ENCODE data around the gene WDFY1.

The WDFY1 gene

GRCh38 chr2:223979730-223980396, 34.7 kb upstream of the WDFY1 start:
- TF ChIP-seq CTCF (IDR thresholded peaks at IDR 0.05; ENCODE audit: poor library complexity, severe bottlenecking), result no peak
- DNase-seq (ENCODE audit: low spot score) (no peak), ATAC-seq (ENCODE audit: low read depth) (no peak)

GRCh38 chr2:223978451-223978850, 33.3 kb upstream of the WDFY1 start:
- Histone ChIP-seq H3K27ac (ENCODE audit: poor library complexity, severe bottlenecking) (no peak overlapping the region), H3K4me1 (ENCODE audit: insufficient read depth, poor library complexity, severe bottlenecking) (peaks cover 3% of the 10 kb centered on the region), H3K36me3 (ENCODE audit: low read depth) (peaks cover 81% of the 10 kb centered on the region), H3K4me3 (ENCODE audit: severe bottlenecking) (no peak overlapping the region), H3K9me3 (ENCODE audit: severe bottlenecking) (no peaks in the 10 kb centered on the region), H3K27me3 (ENCODE audit: insufficient read depth, poor library complexity, severe bottlenecking) (no peaks in the 10 kb centered on the region)
- ATAC-seq (ENCODE audit: low read depth) (no peak), DNase-seq (ENCODE audit: low spot score) (no peak)
- TF ChIP-seq CTCF (IDR thresholded peaks at IDR 0.05; ENCODE audit: poor library complexity, severe bottlenecking), result no peak

More at GRCh38 chr2:223979730-223980396, 34.7 kb upstream of the WDFY1 start:
- no peak overlapping the region for H3K4me3 ChIP-seq (ENCODE audit: severe bottlenecking)
- no peaks in the 10 kb centered on the region for H3K9me3 ChIP-seq (ENCODE audit: severe bottlenecking)
- H3K27ac ChIP-seq (ENCODE audit: poor library complexity, severe bottlenecking), result no peak overlapping the region
- peaks cover 3% of the 10 kb centered on the region for H3K4me1 ChIP-seq (ENCODE audit: insufficient read depth, poor library complexity, severe bottlenecking)
- H3K36me3 ChIP-seq (ENCODE audit: low read depth), result peaks cover 95% of the 10 kb centered on the region
- H3K27me3 ChIP-seq (ENCODE audit: insufficient read depth, poor library complexity, severe bottlenecking), result no peaks in the 10 kb centered on the region

- no peak overlapping the region for H3K27ac ChIP-seq (ENCODE audit: poor library complexity, severe bottlenecking)
- DNase-seq (ENCODE audit: low spot score), result no peak
Measured at GRCh38 chr2:223976635-223977226, 31.6 kb upstream of the WDFY1 start.

DNA sequence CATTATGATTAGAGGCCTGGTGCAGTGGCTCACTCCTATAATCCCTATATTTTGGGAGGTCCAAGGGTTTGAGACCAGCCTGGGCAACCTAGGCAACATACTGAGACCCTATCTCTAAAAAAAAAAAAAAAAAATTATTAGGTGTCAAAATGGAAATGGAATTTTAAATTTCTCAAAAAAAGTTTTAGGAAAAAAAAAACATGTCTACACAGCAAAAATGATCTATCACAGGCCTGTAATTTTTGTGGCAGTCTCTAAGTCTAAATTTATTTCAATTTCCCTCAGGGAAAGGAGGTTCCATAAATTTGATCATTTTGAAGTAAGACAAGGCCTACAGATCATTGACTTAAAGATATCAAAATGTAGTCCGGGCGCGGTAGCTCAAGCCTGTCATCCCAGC, 28.5 kb upstream of the WDFY1 start:
- TF ChIP-seq CTCF (IDR thresholded peaks at IDR 0.05; ENCODE audit: poor library complexity, severe bottlenecking), result no peak
- Histone ChIP-seq H3K4me1 (ENCODE audit: insufficient read depth, poor library complexity, severe bottlenecking) (peaks cover 3% of the 10 kb centered on the region), H3K9me3 (ENCODE audit: severe bottlenecking) (no peaks in the 10 kb centered on the region), H3K4me3 (ENCODE audit: severe bottlenecking) (no peak overlapping the region), H3K36me3 (ENCODE audit: low read depth) (peaks cover 32% of the 10 kb centered on the region), H3K27ac (ENCODE audit: poor library complexity, severe bottlenecking) (no peak overlapping the region), H3K27me3 (ENCODE audit: insufficient read depth, poor library complexity, severe bottlenecking) (no peaks in the 10 kb centered on the region)
- no peak for ATAC-seq (ENCODE audit: low read depth)
- no peak for DNase-seq (ENCODE audit: low spot score)

More at GRCh38 chr2:223976635-223977226, 31.6 kb upstream of the WDFY1 start:
- Histone ChIP-seq H3K4me3 (ENCODE audit: severe bottlenecking) (no peak overlapping the region), H3K27me3 (ENCODE audit: insufficient read depth, poor library complexity, severe bottlenecking) (no peaks in the 10 kb centered on the region), H3K4me1 (ENCODE audit: insufficient read depth, poor library complexity, severe bottlenecking) (peaks cover 3% of the 10 kb centered on the region), H3K36me3 (ENCODE audit: low read depth) (peaks cover 64% of the 10 kb centered on the region), H3K9me3 (ENCODE audit: severe bottlenecking) (no peaks in the 10 kb centered on the region)
- ATAC-seq (ENCODE audit: low read depth), result peak; percentile 79
- no peak for TF ChIP-seq CTCF (IDR thresholded peaks at IDR 0.05; ENCODE audit: poor library complexity, severe bottlenecking)

DNA sequence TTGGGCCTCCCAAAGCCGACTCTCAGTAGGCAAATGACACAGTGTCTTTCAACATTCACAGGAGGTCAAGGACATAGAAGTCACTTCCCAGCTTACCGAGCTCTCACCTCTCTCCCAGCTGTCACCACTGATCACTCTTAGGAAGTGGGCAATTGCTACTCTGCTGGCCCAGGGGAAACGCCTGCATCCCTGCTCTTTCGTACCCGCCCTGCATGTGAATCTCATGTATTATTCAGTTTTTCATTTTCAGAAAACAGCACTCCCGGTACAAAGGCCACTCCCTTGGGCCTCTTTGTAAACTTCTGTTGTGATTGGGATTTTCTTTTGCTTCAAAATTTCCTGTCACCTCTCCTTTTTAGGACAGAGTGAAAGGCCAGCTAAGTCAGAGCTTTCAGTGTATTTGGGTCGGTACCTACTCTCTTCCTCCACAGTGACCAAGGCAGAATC, 27.5 kb upstream of the WDFY1 start:
- peaks cover 27% of the 10 kb centered on the region for H3K36me3 ChIP-seq (ENCODE audit: low read depth)
- H3K9me3 ChIP-seq (ENCODE audit: severe bottlenecking), result no peaks in the 10 kb centered on the region
- no peak for DNase-seq (ENCODE audit: low spot score)
- TF ChIP-seq CTCF (IDR thresholded peaks at IDR 0.05; ENCODE audit: poor library complexity, severe bottlenecking), result no peak
- no peak overlapping the region for H3K27ac ChIP-seq (ENCODE audit: poor library complexity, severe bottlenecking)
- no peaks in the 10 kb centered on the region for H3K27me3 ChIP-seq (ENCODE audit: insufficient read depth, poor library complexity, severe bottlenecking)
- peaks cover 3% of the 10 kb centered on the region for H3K4me1 ChIP-seq (ENCODE audit: insufficient read depth, poor library complexity, severe bottlenecking)
- no peak overlapping the region for H3K4me3 ChIP-seq (ENCODE audit: severe bottlenecking)
- ATAC-seq (ENCODE audit: low read depth), result no peak

Data from RWPE2 (cell line).